WI38 (cell line): ENCODE measurements around the gene THRB.

Experiments used
- H3K4me3 ChIP-seq: 2 replicates; pipeline ENCODE4 v1.5.1; 2011; ENCODE audit warnings: low read depth, mild to moderate bottlenecking, control low read depth, low read length
- TF ChIP-seq, protein P1 (sequence below): IDR thresholded peaks from 2 replicates; pipeline ENCODE4 v1.5.1; 2012; ENCODE audit warnings: low read depth, mild to moderate bottlenecking, control low read depth, low read length

Gene THRB

DNA sequence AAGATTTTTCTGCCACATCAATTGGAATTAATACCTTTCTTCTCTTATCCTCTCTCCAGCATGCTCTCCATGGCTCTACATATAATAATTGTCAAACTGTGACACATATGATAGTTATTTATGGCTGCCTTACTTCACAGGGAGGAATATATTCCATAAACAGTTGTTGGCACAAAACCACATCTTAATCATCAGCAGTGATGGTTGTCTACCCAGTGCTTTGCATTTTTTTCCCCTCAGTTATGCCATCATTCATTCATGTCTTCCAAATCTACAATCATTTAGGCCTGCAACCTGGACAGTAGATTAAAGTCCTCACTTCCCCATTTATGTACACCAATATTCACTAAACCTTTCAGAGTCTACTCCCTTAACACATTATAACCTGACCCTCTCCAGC is 107.7 kb downstream of the THRB start:
- TF ChIP-seq, protein P1, sequence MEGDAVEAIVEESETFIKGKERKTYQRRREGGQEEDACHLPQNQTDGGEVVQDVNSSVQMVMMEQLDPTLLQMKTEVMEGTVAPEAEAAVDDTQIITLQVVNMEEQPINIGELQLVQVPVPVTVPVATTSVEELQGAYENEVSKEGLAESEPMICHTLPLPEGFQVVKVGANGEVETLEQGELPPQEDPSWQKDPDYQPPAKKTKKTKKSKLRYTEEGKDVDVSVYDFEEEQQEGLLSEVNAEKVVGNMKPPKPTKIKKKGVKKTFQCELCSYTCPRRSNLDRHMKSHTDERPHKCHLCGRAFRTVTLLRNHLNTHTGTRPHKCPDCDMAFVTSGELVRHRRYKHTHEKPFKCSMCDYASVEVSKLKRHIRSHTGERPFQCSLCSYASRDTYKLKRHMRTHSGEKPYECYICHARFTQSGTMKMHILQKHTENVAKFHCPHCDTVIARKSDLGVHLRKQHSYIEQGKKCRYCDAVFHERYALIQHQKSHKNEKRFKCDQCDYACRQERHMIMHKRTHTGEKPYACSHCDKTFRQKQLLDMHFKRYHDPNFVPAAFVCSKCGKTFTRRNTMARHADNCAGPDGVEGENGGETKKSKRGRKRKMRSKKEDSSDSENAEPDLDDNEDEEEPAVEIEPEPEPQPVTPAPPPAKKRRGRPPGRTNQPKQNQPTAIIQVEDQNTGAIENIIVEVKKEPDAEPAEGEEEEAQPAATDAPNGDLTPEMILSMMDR = no peak

DNA sequence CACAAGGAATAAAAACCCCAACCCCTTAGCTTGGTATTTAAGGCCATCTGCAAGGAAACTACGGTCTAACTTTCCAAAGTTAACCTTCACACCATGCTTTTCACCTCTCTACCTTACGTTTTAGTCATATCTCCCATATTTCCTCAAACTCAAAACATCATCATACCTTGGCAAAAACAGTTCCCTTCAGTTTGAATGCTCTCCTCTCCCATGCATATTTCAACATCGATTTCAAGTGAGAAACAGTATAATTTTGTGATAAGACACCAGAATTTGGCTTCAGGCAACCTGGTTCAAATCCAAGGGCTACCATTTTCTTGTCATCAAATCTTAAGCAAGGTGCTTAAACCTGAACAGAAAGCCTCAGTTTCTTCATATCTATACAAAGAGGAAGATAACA is 108.2 kb downstream of the THRB start:
- TF ChIP-seq, protein P1 = no peak

More for the DNA sequence above, 107.7 kb downstream of the THRB start:
- H3K4me3 ChIP-seq = no peak overlapping the region

DNA sequence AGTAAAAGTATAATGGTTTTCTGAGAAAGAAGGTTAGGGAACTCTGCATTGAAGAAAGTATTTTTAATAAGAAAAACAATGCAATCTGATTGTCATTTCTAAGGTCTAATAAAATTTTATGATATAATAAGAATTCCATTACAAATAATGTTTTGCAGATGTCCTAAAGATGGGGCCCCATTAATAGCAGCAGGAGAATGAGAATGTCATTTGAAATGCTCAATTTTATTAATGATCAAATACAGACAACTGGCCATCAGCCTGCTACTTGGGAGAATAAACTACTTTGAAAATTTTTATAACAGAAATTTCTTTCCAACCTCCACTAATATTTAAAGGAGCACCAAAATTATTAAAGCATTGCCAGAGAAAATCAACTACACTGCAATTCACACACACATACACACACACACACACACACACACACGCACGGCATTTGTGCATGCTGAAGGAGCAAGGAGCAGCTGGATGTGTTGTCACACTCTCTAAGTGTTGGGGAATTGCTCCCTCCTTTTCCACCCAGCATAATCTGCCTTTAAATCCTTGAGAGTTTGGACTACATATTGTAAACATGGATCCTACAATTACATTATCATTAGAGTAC is 109.5 kb downstream of the THRB start:
- TF ChIP-seq, protein P1 = no peak
- no peak overlapping the region for H3K4me3 ChIP-seq

More for the DNA sequence above, 108.2 kb downstream of the THRB start:
- no peak overlapping the region for H3K4me3 ChIP-seq

DNA sequence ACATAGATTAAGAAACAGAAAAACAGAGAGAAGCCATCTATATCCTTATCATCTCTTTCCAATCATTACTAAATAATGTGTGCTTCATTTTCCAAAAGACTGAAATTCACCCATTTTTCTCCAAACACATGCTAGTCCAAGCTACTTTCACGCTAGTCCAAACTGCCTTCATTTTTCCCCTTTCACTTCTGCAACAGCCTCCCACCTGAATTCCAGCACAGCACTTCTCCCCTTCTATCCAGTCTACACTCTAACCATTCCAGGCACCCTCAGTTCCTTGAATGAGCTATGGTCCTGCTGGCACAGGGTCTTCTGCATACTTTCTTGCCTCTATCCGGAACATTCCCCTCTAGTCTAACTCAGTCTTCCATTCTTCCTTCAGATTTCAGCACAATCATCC is 112.0 kb downstream of the THRB start:
- TF ChIP-seq, protein P1 = no peak
- H3K4me3 ChIP-seq = no peak overlapping the region

DNA sequence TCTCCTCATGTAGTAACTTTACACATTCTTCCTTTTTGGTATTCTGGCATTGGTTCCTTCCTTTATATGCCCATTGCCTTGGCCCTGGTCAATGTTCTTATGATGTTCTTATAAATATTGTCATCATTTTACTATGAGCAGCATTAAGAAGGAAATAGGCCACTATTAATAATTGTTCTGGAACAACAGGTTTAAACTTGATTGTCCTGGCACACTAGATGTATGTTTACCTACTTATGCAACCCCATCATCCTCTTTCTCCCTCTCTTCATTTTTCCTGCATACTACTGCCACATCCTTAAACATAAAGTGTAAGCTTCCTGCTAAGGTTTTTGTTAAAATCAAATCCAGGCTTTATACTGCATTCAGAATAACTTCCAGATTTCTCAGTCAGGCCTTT is 114.7 kb downstream of the THRB start:
- no peak overlapping the region for H3K4me3 ChIP-seq
- TF ChIP-seq, protein P1 = no peak

DNA sequence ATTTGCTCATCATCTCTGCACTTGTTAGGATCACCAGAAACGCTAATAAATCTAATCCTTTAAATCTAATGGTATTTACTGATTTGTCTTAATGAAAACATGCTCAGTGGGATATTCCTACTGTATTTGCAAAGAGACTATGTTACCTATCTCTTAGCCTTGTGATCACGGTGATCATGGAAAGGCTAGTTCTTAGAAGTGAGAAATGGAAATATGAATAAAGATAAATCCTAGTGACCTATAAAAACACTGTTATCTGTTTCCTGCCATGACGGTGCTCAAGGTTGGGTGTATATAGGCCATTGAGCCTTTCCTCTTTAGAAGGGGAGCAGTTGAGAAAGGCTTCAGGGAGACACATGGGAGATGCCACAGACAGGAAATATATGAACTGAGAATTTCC is 116.3 kb downstream of the THRB start:
- TF ChIP-seq, protein P1 = no peak
- no peak overlapping the region for H3K4me3 ChIP-seq

DNA sequence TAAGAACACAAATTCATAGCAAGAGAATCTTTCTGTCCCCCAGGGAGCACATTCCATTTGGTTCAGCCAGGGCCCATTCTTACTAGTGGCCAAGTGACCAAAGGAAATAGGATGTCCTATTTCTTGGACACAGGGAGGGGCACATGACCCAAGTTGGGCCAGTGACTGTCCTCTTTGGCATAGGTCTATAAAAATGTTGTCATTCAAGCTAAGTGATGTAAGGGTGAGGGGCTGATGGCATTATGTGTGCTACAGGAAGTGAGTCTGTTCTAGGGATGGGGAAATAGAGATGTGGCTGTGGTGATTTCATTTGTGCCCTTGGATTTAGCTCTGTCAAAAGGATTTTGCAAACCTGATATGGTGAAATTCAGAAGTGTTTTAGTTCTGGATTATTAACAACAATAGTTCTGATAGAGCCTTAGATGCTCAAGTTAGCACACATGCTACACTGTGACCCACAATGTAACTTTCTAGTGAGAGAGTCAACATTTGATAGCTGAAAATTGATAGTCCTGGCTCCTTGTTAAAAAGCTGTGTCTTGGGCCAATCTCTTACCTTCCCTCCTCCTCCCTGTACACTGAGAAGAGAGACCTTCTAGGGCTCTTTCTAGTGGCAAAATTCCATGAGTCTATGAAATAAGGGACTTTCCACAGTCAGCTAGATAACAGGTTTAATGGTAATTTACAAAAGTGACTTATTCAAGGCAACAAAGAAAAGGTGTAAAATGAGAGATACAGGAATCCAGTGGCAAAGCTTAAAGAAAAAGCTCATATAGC is 117.2 kb downstream of the THRB start:
- H3K4me3 ChIP-seq = no peak overlapping the region
- TF ChIP-seq, protein P1 = no peak
